ENCODE data around the gene HEXA.

DNA sequence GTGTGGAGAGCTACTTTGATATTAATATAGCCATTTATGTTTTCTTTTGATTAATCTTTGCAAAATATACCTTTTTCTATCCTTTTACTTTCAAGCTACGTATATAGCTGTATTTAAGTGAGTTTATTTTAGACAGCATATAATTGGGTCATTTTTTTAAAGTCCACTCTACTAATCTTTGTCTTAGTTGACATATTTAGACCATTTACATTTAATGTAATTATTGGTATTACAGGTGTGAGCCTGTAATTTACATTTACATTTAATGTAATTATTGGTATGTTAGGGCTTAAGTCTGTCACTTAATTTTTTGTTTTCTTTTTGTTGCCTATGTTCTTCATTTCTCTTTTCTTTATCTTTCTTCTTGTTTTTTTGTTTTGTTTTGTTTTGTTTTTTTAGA is 52.1 kb downstream of the HEXA start:
- TF ChIP-seq, protein P1, sequence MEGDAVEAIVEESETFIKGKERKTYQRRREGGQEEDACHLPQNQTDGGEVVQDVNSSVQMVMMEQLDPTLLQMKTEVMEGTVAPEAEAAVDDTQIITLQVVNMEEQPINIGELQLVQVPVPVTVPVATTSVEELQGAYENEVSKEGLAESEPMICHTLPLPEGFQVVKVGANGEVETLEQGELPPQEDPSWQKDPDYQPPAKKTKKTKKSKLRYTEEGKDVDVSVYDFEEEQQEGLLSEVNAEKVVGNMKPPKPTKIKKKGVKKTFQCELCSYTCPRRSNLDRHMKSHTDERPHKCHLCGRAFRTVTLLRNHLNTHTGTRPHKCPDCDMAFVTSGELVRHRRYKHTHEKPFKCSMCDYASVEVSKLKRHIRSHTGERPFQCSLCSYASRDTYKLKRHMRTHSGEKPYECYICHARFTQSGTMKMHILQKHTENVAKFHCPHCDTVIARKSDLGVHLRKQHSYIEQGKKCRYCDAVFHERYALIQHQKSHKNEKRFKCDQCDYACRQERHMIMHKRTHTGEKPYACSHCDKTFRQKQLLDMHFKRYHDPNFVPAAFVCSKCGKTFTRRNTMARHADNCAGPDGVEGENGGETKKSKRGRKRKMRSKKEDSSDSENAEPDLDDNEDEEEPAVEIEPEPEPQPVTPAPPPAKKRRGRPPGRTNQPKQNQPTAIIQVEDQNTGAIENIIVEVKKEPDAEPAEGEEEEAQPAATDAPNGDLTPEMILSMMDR (IDR thresholded peaks at IDR 0.05 in 2 of 3, conservative IDR thresholded peaks at IDR 0.05 in 1 of 3; ENCODE audit: insufficient read depth in 2 of 3, low read depth in 1 of 3, low read length in 3 of 3) = no peak
- TF ChIP-seq POLR2AphosphoS5 (IDR thresholded peaks at IDR 0.05; ENCODE audit: control insufficient read depth, insufficient read depth, low read depth, low read length) = no peak
- no peak for TF ChIP-seq EP300 (IDR thresholded peaks at IDR 0.05; ENCODE audit: low read length)
